ENCODE data around the gene ARHGAP6. TPM values are rescaled to one million over a fixed set of nuclear protein-coding genes. Genes with fewer than 3 reads are reported as not detected.

The ARHGAP6 gene
- total and polyA plus RNA-seq, 2 of the 13 experiments (the other 11 are each of a cell fraction or from before 2014, with no cell fraction given) = 0.11 TPM; not detected in 1

DNA sequence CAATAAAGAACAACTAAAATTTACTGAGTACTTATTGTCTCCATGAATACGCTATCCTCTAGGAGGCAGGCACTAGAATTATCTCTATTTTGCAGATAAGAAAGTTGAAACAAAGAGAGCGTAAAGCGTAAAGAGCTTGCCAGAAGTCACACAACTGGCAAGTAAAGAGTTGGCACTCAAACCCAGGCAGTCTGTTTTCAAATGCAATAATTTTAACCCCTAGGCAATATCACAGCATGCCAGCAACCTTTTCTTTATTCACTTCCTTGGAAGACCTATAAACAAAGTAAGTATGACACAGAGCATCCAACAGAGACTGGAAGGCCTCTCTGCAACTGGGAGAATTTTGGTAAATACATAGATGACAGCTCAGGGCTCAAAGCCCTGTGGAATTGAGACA, 395.7 kb downstream of the ARHGAP6 start (continued):
- TF ChIP-seq, protein P1, sequence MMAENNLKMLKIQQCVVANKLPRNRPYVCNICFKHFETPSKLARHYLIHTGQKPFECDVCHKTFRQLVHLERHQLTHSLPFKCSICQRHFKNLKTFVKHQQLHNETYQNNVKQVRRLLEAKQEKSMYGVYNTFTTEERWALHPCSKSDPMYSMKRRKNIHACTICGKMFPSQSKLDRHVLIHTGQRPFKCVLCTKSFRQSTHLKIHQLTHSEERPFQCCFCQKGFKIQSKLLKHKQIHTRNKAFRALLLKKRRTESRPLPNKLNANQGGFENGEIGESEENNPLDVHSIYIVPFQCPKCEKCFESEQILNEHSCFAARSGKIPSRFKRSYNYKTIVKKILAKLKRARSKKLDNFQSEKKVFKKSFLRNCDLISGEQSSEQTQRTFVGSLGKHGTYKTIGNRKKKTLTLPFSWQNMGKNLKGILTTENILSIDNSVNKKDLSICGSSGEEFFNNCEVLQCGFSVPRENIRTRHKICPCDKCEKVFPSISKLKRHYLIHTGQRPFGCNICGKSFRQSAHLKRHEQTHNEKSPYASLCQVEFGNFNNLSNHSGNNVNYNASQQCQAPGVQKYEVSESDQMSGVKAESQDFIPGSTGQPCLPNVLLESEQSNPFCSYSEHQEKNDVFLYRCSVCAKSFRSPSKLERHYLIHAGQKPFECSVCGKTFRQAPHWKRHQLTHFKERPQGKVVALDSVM (CRISPR knock-in tag; IDR thresholded peaks at IDR 0.05) = no peak
- TF ChIP-seq ZNF260 (CRISPR knock-in tag; IDR thresholded peaks at IDR 0.05; ENCODE audit: borderline replicate concordance, low read depth) (no peak), MEF2D (CRISPR knock-in tag; IDR thresholded peaks at IDR 0.05) (no peak)
- TF ChIP-seq, protein P2, sequence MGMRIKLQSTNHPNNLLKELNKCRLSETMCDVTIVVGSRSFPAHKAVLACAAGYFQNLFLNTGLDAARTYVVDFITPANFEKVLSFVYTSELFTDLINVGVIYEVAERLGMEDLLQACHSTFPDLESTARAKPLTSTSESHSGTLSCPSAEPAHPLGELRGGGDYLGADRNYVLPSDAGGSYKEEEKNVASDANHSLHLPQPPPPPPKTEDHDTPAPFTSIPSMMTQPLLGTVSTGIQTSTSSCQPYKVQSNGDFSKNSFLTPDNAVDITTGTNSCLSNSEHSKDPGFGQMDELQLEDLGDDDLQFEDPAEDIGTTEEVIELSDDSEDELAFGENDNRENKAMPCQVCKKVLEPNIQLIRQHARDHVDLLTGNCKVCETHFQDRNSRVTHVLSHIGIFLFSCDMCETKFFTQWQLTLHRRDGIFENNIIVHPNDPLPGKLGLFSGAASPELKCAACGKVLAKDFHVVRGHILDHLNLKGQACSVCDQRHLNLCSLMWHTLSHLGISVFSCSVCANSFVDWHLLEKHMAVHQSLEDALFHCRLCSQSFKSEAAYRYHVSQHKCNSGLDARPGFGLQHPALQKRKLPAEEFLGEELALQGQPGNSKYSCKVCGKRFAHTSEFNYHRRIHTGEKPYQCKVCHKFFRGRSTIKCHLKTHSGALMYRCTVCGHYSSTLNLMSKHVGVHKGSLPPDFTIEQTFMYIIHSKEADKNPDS (CRISPR knock-in tag; IDR thresholded peaks at IDR 0.05) = no peak

DNA sequence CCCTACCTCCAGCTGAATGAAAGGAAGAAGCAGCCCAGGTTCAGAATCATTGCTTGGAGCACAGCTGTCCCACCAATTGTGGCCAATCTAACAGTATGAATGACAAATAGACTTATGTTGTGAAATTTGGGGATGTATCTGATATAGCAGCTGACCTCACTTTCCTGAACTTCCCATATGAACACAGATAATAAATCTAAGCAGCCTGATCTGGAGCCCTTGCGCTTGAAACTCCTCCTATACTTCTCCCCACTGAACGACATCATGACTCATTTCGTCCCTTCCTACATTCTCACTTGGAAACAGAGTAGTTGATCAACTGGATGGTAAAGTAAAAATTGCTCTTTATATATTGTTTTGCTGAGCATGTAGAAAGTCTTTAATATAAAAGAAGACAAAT, 396.7 kb downstream of the ARHGAP6 start:
- H3K27me3 ChIP-seq (ENCODE audit: control insufficient read depth in 1 of 2, insufficient read depth in 2 of 2, low read length in 2 of 2) = no peaks in the 10 kb centered on the region
- intact Hi-C loops (cut with micrococcal nuclease; ENCODE audit: unreplicated experiment) (no loop called here), in situ Hi-C loops (cut with HindIII; ENCODE audit: extremely low pct_ligation_motif_present, low pct_unique_long_range_greater_than_20kb) (no loop called here)
- H4K20me1 ChIP-seq (ENCODE audit: insufficient read depth, low read length) = no peaks in the 10 kb centered on the region
- DNase-seq (ENCODE audit: low spot score) (no peak), FAIRE-seq (no peak), ATAC-seq (no peak)
- H3K4me2 ChIP-seq (ENCODE audit: low read depth, low read length) = no peak overlapping the region
- no peak overlapping the region for H2AFZ ChIP-seq (ENCODE audit: low read length)
- ChIA-PET POLR2A (no interaction called here), CTCF (ENCODE audit: low intra/inter-chr PET ratio, low total read pairs) (no interaction called here)
- no peak overlapping the region for H3K9ac ChIP-seq (ENCODE audit: insufficient read depth, low read depth, low read length)
- no peaks in the 10 kb centered on the region for H3K79me2 ChIP-seq (ENCODE audit: insufficient read depth, low read length)
- 76% methylated on average over 3 of the region's 3 CpGs for WGBS (ENCODE audit: low lambda C conversion rate)
- H3K27ac ChIP-seq (ENCODE audit: extremely low read length, insufficient read depth, low read length) = no peak overlapping the region
- no peaks in the 10 kb centered on the region for H3K36me3 ChIP-seq (replicated peaks in 1 of 2; ENCODE audit: control insufficient read depth in 1 of 2, insufficient read depth in 2 of 2, low read length in 2 of 2)
- no peaks in the 10 kb centered on the region for H3K9me3 ChIP-seq (ENCODE audit: low read length)
- BruUV-seq (replicated peaks) = no TSS peak
- H3K4me3 ChIP-seq (replicated peaks in 1 of 3; ENCODE audit: insufficient read depth in 1 of 3, low read depth in 2 of 3, low read length in 3 of 3) = no peak overlapping the region
- H3K4me1 ChIP-seq (ENCODE audit: insufficient read depth, low read length) = peaks cover 13% of the 10 kb centered on the region; the same call in 1 of the 2 replicates
- TF ChIP-seq HCFC1 (IDR thresholded peaks at IDR 0.05; ENCODE audit: low read depth, low read length) = no peak
- no peak for TF ChIP-seq MAZ (IDR thresholded peaks at IDR 0.05; ENCODE audit: borderline replicate concordance, low read depth, low read length)
- TF ChIP-seq MAZ (CRISPR knock-in tag; IDR thresholded peaks at IDR 0.05; ENCODE audit: low read depth) = no peak
- TF ChIP-seq ZNF224 (CRISPR knock-in tag; IDR thresholded peaks at IDR 0.05) = no peak
- no peak for TF ChIP-seq ARNT2 (CRISPR knock-in tag; IDR thresholded peaks at IDR 0.05; ENCODE audit: low read depth)
- TF ChIP-seq, protein P3, sequence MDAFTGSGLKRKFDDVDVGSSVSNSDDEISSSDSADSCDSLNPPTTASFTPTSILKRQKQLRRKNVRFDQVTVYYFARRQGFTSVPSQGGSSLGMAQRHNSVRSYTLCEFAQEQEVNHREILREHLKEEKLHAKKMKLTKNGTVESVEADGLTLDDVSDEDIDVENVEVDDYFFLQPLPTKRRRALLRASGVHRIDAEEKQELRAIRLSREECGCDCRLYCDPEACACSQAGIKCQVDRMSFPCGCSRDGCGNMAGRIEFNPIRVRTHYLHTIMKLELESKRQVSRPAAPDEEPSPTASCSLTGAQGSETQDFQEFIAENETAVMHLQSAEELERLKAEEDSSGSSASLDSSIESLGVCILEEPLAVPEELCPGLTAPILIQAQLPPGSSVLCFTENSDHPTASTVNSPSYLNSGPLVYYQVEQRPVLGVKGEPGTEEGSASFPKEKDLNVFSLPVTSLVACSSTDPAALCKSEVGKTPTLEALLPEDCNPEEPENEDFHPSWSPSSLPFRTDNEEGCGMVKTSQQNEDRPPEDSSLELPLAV (CRISPR knock-in tag; conservative IDR thresholded peaks at IDR 0.05; ENCODE audit: low read depth) = no peak
- TF ChIP-seq, protein P4, sequence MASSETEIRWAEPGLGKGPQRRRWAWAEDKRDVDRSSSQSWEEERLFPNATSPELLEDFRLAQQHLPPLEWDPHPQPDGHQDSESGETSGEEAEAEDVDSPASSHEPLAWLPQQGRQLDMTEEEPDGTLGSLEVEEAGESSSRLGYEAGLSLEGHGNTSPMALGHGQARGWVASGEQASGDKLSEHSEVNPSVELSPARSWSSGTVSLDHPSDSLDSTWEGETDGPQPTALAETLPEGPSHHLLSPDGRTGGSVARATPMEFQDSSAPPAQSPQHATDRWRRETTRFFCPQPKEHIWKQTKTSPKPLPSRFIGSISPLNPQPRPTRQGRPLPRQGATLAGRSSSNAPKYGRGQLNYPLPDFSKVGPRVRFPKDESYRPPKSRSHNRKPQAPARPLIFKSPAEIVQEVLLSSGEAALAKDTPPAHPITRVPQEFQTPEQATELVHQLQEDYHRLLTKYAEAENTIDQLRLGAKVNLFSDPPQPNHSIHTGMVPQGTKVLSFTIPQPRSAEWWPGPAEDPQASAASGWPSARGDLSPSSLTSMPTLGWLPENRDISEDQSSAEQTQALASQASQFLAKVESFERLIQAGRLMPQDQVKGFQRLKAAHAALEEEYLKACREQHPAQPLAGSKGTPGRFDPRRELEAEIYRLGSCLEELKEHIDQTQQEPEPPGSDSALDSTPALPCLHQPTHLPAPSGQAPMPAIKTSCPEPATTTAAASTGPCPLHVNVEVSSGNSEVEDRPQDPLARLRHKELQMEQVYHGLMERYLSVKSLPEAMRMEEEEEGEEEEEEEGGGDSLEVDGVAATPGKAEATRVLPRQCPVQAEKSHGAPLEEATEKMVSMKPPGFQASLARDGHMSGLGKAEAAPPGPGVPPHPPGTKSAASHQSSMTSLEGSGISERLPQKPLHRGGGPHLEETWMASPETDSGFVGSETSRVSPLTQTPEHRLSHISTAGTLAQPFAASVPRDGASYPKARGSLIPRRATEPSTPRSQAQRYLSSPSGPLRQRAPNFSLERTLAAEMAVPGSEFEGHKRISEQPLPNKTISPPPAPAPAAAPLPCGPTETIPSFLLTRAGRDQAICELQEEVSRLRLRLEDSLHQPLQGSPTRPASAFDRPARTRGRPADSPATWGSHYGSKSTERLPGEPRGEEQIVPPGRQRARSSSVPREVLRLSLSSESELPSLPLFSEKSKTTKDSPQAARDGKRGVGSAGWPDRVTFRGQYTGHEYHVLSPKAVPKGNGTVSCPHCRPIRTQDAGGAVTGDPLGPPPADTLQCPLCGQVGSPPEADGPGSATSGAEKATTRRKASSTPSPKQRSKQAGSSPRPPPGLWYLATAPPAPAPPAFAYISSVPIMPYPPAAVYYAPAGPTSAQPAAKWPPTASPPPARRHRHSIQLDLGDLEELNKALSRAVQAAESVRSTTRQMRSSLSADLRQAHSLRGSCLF (CRISPR knock-in tag; IDR thresholded peaks at IDR 0.05; ENCODE audit: borderline replicate concordance) = no peak
- TF ChIP-seq ZSCAN12 (CRISPR knock-in tag; IDR thresholded peaks at IDR 0.05) = no peak

Measured in HepG2 (cell line).